Measurements from ENCODE around the gene LRP1.
"Not testable (repeated sequence)": the region's sequence is repeated elsewhere in the genome, so short reads cannot be mapped to it uniquely, and the experiment has no call there.

LRP1 gene

GRCh38 chr12:57119294-57120085 lies 8.8 kb upstream of the LRP1 start:
- Histone ChIP-seq H3K9ac (no peak overlapping the region), H3K36me3 (ENCODE audit: control insufficient read depth, insufficient read depth, low read length) (no peaks in the 10 kb centered on the region), H3K79me2 (peaks cover 4% of the 10 kb centered on the region), H3K4me1 (no peaks in the 10 kb centered on the region), H3K4me2 (ENCODE audit: low read length) (no peak overlapping the region), H2AFZ (no peak overlapping the region), H3K4me3 (ENCODE audit: low read depth, low read length) (no peak overlapping the region), H3K27ac (no peak overlapping the region), H3K27me3 (ENCODE audit: control insufficient read depth, insufficient read depth, low read length) (no peaks in the 10 kb centered on the region), H3K9me3 (ENCODE audit: control insufficient read depth, low read length) (no peaks in the 10 kb centered on the region)
- TF ChIP-seq, protein P1, sequence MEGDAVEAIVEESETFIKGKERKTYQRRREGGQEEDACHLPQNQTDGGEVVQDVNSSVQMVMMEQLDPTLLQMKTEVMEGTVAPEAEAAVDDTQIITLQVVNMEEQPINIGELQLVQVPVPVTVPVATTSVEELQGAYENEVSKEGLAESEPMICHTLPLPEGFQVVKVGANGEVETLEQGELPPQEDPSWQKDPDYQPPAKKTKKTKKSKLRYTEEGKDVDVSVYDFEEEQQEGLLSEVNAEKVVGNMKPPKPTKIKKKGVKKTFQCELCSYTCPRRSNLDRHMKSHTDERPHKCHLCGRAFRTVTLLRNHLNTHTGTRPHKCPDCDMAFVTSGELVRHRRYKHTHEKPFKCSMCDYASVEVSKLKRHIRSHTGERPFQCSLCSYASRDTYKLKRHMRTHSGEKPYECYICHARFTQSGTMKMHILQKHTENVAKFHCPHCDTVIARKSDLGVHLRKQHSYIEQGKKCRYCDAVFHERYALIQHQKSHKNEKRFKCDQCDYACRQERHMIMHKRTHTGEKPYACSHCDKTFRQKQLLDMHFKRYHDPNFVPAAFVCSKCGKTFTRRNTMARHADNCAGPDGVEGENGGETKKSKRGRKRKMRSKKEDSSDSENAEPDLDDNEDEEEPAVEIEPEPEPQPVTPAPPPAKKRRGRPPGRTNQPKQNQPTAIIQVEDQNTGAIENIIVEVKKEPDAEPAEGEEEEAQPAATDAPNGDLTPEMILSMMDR (IDR thresholded peaks at IDR 0.05), result no peak

DNA sequence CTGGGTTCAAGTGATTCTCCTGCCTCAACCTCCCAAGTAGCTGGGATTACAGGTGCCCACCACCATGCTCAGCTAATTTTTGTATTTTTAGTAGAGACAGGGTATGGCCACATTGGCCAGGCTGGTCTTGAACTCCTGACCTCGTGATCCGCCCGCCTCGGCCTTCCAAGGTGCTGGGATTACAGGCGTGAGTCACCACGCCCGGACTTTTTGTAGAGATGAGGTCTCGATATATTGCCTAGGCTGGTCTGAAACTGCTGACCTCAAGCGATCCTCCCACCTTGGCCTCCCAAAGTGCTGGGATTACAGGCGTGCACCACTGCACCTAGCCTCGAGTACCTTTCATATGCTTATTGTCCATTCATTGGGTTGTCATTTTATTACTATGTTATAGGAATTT lies 7.6 kb upstream of the LRP1 start:
- H3K9ac ChIP-seq; H3K4me2 ChIP-seq (ENCODE audit: low read length): not testable (repeated sequence)

DNA sequence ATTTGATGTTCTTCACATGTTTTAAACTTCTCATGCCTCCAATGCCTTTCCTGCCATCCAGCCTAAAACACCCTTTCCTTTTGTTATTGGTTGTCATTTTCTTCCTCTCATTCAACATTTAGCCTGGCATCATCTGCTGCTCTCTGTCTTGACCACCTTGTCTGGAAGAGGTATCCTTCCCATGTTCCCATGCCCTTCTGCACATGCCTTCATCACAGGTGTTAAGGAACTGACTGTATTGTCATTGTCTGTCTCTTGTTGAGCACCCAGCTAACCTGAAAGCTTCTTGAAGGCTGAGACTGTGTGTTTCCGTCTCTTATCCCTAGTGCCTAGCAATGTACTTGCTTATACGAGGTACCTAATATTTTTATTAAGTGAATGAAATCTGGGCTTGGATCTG lies 4.5 kb upstream of the LRP1 start:
- Histone ChIP-seq H3K79me2 (peaks cover 5% of the 10 kb centered on the region), H3K27ac (no peak overlapping the region), H3K4me2 (ENCODE audit: low read length) (no peak overlapping the region), H3K27me3 (ENCODE audit: control insufficient read depth, insufficient read depth, low read length) (no peaks in the 10 kb centered on the region), H3K4me3 (ENCODE audit: low read depth, low read length) (no peak overlapping the region), H3K9ac (no peak overlapping the region), H3K36me3 (ENCODE audit: control insufficient read depth, insufficient read depth, low read length) (no peaks in the 10 kb centered on the region), H3K9me3 (ENCODE audit: control insufficient read depth, low read length) (no peaks in the 10 kb centered on the region), H2AFZ (peak overlapping the region; percentile 23), H3K4me1 (no peaks in the 10 kb centered on the region)
- TF ChIP-seq, protein P1 (IDR thresholded peaks at IDR 0.05), result no peak

More for the DNA sequence above, 7.6 kb upstream of the LRP1 start:
- not testable (repeated sequence) for H3K79me2 ChIP-seq; H3K36me3 ChIP-seq (ENCODE audit: control insufficient read depth, insufficient read depth, low read length); H3K4me3 ChIP-seq (ENCODE audit: low read depth, low read length); H3K9me3 ChIP-seq (ENCODE audit: control insufficient read depth, low read length); H3K27ac ChIP-seq; H3K4me1 ChIP-seq; H2AFZ ChIP-seq; H3K27me3 ChIP-seq (ENCODE audit: control insufficient read depth, insufficient read depth, low read length)

DNA sequence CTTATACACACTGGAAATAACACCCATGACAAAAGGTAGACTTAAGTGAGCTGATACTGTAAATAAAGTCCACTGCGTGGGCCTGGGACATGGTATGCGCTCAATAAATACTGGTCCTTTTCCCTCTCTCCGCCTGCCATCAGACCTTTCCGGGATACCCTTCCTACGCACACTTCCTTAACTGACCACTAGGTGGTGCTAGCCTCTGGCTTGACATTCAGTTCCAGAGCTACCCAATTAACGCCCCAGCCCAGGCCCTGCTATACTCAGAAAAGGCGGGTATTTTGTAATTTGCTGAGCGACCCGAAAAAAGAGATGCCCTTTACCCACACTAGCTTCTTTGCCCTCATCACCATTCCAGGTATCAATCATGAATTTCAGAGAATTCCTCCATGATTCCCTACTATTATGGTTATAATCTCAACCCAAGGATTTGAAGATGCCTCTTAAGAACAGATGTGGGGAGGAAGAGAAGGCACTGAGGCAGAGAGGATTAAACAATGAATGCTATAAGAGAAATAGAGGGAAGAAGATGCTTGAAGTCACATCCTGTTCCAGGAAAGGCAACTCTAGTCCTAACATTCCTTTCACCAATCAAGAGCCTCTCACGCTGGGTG lies 3.9 kb upstream of the LRP1 start:
- TF ChIP-seq, protein P1 (IDR thresholded peaks at IDR 0.05), result peak; percentile 98
- H3K9ac ChIP-seq, result no peak overlapping the region
- H3K4me3 ChIP-seq (ENCODE audit: low read depth, low read length), result no peak overlapping the region
- H3K79me2 ChIP-seq, result peaks cover 5% of the 10 kb centered on the region
- peak overlapping the region; percentile 23 for H2AFZ ChIP-seq
- no peaks in the 10 kb centered on the region for H3K4me1 ChIP-seq
- H3K4me2 ChIP-seq (ENCODE audit: low read length), result no peak overlapping the region
- H3K9me3 ChIP-seq (ENCODE audit: control insufficient read depth, low read length), result no peaks in the 10 kb centered on the region
- no peaks in the 10 kb centered on the region for H3K27me3 ChIP-seq (ENCODE audit: control insufficient read depth, insufficient read depth, low read length)
- no peak overlapping the region for H3K27ac ChIP-seq
- H3K36me3 ChIP-seq (ENCODE audit: control insufficient read depth, insufficient read depth, low read length), result no peaks in the 10 kb centered on the region

GRCh38 chr12:57126061-57126460 lies 2.2 kb upstream of the LRP1 start:
- H3K27me3 ChIP-seq (ENCODE audit: control insufficient read depth, insufficient read depth, low read length), result no peaks in the 10 kb centered on the region
- H3K27ac ChIP-seq, result no peak overlapping the region
- H3K4me3 ChIP-seq (ENCODE audit: low read depth, low read length), result no peak overlapping the region
- H2AFZ ChIP-seq, result no peak overlapping the region
- no peak overlapping the region for H3K4me2 ChIP-seq (ENCODE audit: low read length)
- TF ChIP-seq, protein P1 (IDR thresholded peaks at IDR 0.05), result no peak
- H3K36me3 ChIP-seq (ENCODE audit: control insufficient read depth, insufficient read depth, low read length), result no peaks in the 10 kb centered on the region
- no peak overlapping the region for H3K9ac ChIP-seq
- H3K79me2 ChIP-seq, result peaks cover 5% of the 10 kb centered on the region
- no peaks in the 10 kb centered on the region for H3K9me3 ChIP-seq (ENCODE audit: control insufficient read depth, low read length)
- no peaks in the 10 kb centered on the region for H3K4me1 ChIP-seq

All from parathyroid adenoma (tissue), 2 donors.